NOMO-1 treated with dmso at 0.1 percent for 144 hours (cell line): ENCODE results near the gene TOMM22.

Experiments
- DNase-seq: peaks from one replicate; lab custom pipeline; 2025; ENCODE audit not compliant: unreplicated experiment; lab: John Stamatoyannopoulos, UW

TOMM22 gene

DNA sequence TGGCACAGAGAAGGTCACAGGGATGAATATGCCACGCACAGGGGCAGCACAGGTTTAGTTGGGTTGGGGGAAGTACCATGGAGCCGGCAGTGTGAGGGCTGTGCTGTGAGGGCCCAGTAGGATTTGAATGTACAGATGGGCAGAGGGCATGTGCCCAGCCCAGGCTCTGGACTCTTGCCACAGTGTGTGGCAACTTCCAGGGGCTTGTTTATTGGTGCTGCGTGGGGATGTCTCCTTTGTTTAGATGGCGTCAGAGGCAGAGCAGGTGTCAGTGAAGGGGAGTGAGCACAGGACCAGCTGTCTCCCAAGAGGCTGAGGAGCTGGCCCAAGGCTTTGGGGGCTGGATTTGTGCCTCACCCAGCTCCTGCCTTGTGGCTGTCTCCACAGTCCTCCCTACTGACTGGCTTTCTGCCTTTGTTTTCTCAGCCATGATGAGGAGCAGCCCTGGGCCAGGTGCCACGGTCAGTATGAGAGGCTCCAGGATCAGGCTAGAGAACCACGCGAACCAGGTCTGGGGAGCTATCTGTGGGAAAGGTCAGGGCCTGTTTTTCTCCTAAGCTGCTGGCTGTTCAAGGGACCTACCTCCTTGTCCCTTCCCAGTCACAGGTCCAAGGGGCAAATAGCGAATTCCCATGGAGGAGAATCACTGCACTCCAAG is 52.1 kb downstream of the TOMM22 start:
- no peak for DNase-seq

DNA sequence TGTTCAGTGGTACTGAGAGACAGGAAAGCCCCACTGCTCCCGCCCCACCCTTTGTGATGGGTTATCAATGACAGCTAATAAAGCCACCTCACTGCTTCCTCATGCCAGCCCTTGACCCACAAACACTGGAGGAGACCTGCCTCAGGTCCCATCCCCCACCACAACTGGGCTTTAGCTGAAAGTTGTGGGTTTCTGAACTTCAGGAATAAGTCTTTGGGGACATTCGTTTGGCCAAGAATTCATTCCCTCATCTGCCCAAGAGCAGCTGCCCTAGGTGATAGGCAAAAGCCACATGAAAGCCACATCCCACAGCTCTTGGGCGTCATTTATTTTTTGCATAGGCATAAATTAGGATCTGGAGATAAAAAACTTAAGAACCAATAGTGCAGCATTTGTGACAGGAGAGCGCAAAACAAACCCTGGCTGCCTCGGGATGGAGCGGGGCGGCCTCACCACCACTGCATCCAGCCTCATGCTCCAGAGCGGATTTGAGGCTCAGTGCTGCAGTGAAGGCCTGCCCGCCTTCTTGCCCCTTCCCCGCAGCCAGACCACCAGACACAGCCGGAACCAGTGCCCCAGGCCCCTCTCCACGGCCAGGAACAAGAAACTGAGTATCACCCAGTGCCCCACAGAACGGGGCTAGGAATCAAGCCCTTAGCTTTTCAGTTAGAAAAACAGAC is 52.8 kb downstream of the TOMM22 start:
- no peak for DNase-seq
